Heart left ventricle (tissue), 16 donors: ENCODE results near the gene NDUFAF3. TPM values are rescaled to one million over a fixed set of nuclear protein-coding genes. Genes with fewer than 3 reads are reported as not detected.

Experiments used
- ATAC-seq, 4 donors: fragments of 200-7000 bp; cut with Tn5 transposase; one replicate each; pipeline ENCODE4 v1.9.1; 2020 to 2022; ENCODE audit warnings: moderate library complexity in 4 of 4, mild to moderate bottlenecking in 3 of 4, moderate number of reproducible peaks in 1 of 4
- DNase-seq, 5 donors: peaks; one replicate each; pipeline ENCODE4 v3.0.0-alpha.2; 2020
- H3K27ac ChIP-seq, 12 donors: fragments of 200-600 bp; sonication (generic) in 4 of 12; one replicate each; pipeline versions ENCODE4 v1.5.0 to v1.8.0; 2016 to 2022; ENCODE audit warnings: mild to moderate bottlenecking in 2 of 12
- H3K27me3 ChIP-seq, 9 donors: fragments of 200-600 bp; sonication (generic) in 2 of 9; one replicate each; pipeline versions ENCODE4 v1.5.1 to v1.8.0; 2016 to 2022; ENCODE audit warnings: mild to moderate bottlenecking in 3 of 9
- H3K36me3 ChIP-seq, 9 donors: fragments of 200-600 bp; sonication (generic) in 2 of 9; one replicate each; pipeline versions ENCODE4 v1.5.0 to v1.8.0; 2018 to 2022; ENCODE audit warnings: mild to moderate bottlenecking in 2 of 9
- H3K4me1 ChIP-seq, 12 donors: fragments of 200-600 bp; sonication (generic) in 4 of 12; one replicate each; pipeline versions ENCODE4 v1.5.0 to v1.8.0; 2016 to 2022; ENCODE audit warnings: mild to moderate bottlenecking in 3 of 12
- H3K4me3 ChIP-seq, 12 donors: fragments of 200-600 bp; sonication (generic) in 4 of 12; one replicate each; pipeline versions ENCODE4 v1.5.0 to v1.8.0; 2017 to 2022; ENCODE audit warnings: mild to moderate bottlenecking in 9 of 12, moderate library complexity in 4 of 12
- H3K9me3 ChIP-seq, 12 donors: fragments of 200-600 bp; sonication (generic) in 4 of 12; one replicate each; pipeline versions ENCODE4 v1.5.0 to v1.8.0; 2016 to 2022; ENCODE audit warnings: mild to moderate bottlenecking in 1 of 12
- CTCF ChIP-seq, 12 donors: fragments of 200-600 bp; sonication (generic) in 4 of 12; IDR thresholded peaks; one replicate each; pipeline versions ENCODE4 v1.5.0 to v1.8.0; 2018 to 2022; ENCODE audit warnings: antibody characterized with exemption in 12 of 12, mild to moderate bottlenecking in 5 of 12
- POLR2A ChIP-seq, 2 donors: fragments of 450-650 bp; IDR thresholded peaks; one replicate each; pipeline ENCODE4 v1.6.1; 2017; ENCODE audit warnings: antibody characterized with exemption in 2 of 2, mild to moderate bottlenecking in 2 of 2, moderate library complexity in 2 of 2
- WGBS, 4 donors: extraction: QIAGEN DNeasy Blood & Tissue Kit in 2 of 4; methylation state at CpG; one replicate each; pipeline versions ENCODE4 v1.1.5 to v1.1.7; 2013 to 2018; 5-methylcytosine and 5-hydroxymethylcytosine counted together
- intact Hi-C, 10 donors: fragments of 100-400 bp; cut with DNase I; formaldehyde crosslinking; loops; one replicate each; pipeline versions ENCODE4 v1.11.1 to v1.14.2; 2022
- polyA plus RNA-seq, 2 donors: library from polyadenylated mRNA; stranded (reverse); fragments of 200-250 nt; gene quantifications; one replicate each; pipeline ENCODE4 v1.2.3, GENCODE V29; 2013
- total RNA-seq, 9 donors: library from RNA; depleted of rRNA in 2 of 9; stranded (reverse); fragments of >200 nt in 2 of 9; fragmentation: NEBNext Ultra II Directional in 3 of 9; extraction: Animal tissue kit (Norgen Biotek cat#: 25700) in 3 of 9; gene quantifications; one replicate each; pipeline versions ENCODE4 v1.1.0 to v1.2.4, GENCODE V29; 2016 to 2023
- donor health status: ischemic (EF 13 %, LVEDD 7.1; RV severe dilation, severe dysfunction).
- donor health status: healthy with polysubstance abuse.
- donor health status: DM: no; HTN: yes; CAD: no.
- donor health status: DM: no; HTN: no; CAD: no.
- donor health status: ischemic (EF 25% LVEDD 6.9; RV normal size, moderate dysfunction).
- donor health status: ischemic (EF 25% LVEDD 5.7; RV mildly dilated, moderate dysfunction).
- donor health status: healthy.
- donor health status: DM: yes; HTN: yes; CAD: no.
- donor health status: ischemic (EF 35%, LVEDD 5.7; RV mildly dilated, moderate dysfunction).
- donor health status: nonischemic (EF 11% LVEDD 7.7; RV severe dilation, severe dysfunction).
- donor health status: DM: yes; HTN: yes; CAD: no.
- donor health status: PGD.
- donor health status: ischemic (EF 29% LVEDD 5.4; RV normal size, mild dysfunction).
- donor health status: nonischemic (EF 23%, LVEDD 6.1; RV moderate dilation, normal function).

The NDUFAF3 gene
- total and polyA plus RNA-seq, 11 donors, result 119 to 308 (median 160) TPM

- ATAC-seq (no peak), DNase-seq (no peak)
- H3K4me1 ChIP-seq, result peaks cover 0 to 11% (median under 1%) of the 10 kb centered on the region in 12 donors
- 90 to 94% (median 93%) methylated on average over 2 of the region's 2 CpGs for WGBS, 4 donors
- TF ChIP-seq CTCF (IDR thresholded peaks at IDR 0.05) (no peak), POLR2A (IDR thresholded peaks at IDR 0.05) (no peak)
- no peaks in the 10 kb centered on the region for H3K9me3 ChIP-seq
- H3K27ac ChIP-seq, result peak overlapping the region in 1 of 12 donors; percentile 7
- intact Hi-C loops, result no loop called here
- H3K36me3 ChIP-seq, result peaks cover 3 to 99% (median 96%) of the 10 kb centered on the region in 9 donors
- no peaks in the 10 kb centered on the region for H3K27me3 ChIP-seq
- H3K4me3 ChIP-seq, result no peak overlapping the region
Observed at GRCh38 chr3:49034650-49035049, 12.7 kb downstream of the NDUFAF3 start.

- Histone ChIP-seq H3K36me3 (peaks cover 3 to 99% (median 94%) of the 10 kb centered on the region in 9 donors), H3K9me3 (no peaks in the 10 kb centered on the region), H3K4me1 (peaks cover 0 to 10% (median 0%) of the 10 kb centered on the region in 12 donors)
Observed at GRCh38 chr3:49035281-49035680, 13.4 kb downstream of the NDUFAF3 start.

GRCh38 chr3:49053543-49053942, 31.6 kb downstream of the NDUFAF3 start:
- 86 to 93% (median 88%) methylated on average over 1 of the region's 1 CpG for WGBS, 4 donors
- Histone ChIP-seq H3K4me3 (no peak overlapping the region), H3K9me3 (no peaks in the 10 kb centered on the region), H3K36me3 (peaks cover 3 to 81% (median 67%) of the 10 kb centered on the region in 9 donors), H3K4me1 (no peaks in the 10 kb centered on the region), H3K27me3 (no peaks in the 10 kb centered on the region), H3K27ac (no peak overlapping the region)
- intact Hi-C loops, result no loop called here
- TF ChIP-seq POLR2A (IDR thresholded peaks at IDR 0.05), result no peak
- TF ChIP-seq CTCF (IDR thresholded peaks at IDR 0.05), result no peak
- ATAC-seq (no peak), DNase-seq (no peak)

More at GRCh38 chr3:49035281-49035680, 13.4 kb downstream of the NDUFAF3 start:
- no peak for TF ChIP-seq POLR2A (IDR thresholded peaks at IDR 0.05)
- no peak for TF ChIP-seq CTCF (IDR thresholded peaks at IDR 0.05)
- 85 to 95% (median 93%) methylated on average over 3 of the region's 3 CpGs for WGBS, 4 donors
- intact Hi-C loops, result no loop called here
- H3K4me3 ChIP-seq, result no peak overlapping the region
- H3K27me3 ChIP-seq, result no peaks in the 10 kb centered on the region
- no peak for ATAC-seq
- DNase-seq, result no peak
- H3K27ac ChIP-seq, result peak overlapping the region in 1 of 12 donors; percentile 7

- H3K9me3 ChIP-seq, result no peaks in the 10 kb centered on the region
- no peak for ATAC-seq
- no peaks in the 10 kb centered on the region for H3K27me3 ChIP-seq
- no peaks in the 10 kb centered on the region for H3K4me1 ChIP-seq
- no peak for TF ChIP-seq POLR2A (IDR thresholded peaks at IDR 0.05)
- TF ChIP-seq CTCF (IDR thresholded peaks at IDR 0.05), result no peak
- intact Hi-C loops, result no loop called here
- no peak overlapping the region for H3K27ac ChIP-seq
- no peak overlapping the region for H3K4me3 ChIP-seq
- 85 to 100% (median 97%) methylated on average over 2 of the region's 2 CpGs for WGBS, 4 donors
- no peak for DNase-seq
- peaks cover 3 to 77% (median 67%) of the 10 kb centered on the region in 9 donors for H3K36me3 ChIP-seq
Observed at GRCh38 chr3:49054344-49054862, 32.5 kb downstream of the NDUFAF3 start.
